B cell (primary cell): ENCODE data around the gene HES5. TPM values are rescaled to one million over a fixed set of nuclear protein-coding genes. Genes with fewer than 3 reads are reported as not detected.

Experiments used
- ATAC-seq: fragments of 200-7000 bp; cut with Tn5 transposase; one replicate; pipeline ENCODE4 v1.10.0; 2021; ENCODE audit warnings: low read depth, mild to moderate bottlenecking, moderate number of reproducible peaks, moderate library complexity
- CTCF ChIA-PET: fragments of 350-600 bp; sonication (Branson Sonifier 250); formaldehyde crosslinking; loops from one replicate; lab custom pipeline; 2021; ENCODE audit warnings: antibody characterized with exemption, inconsistent platforms; lab: Charles Lee
- POLR2A ChIA-PET: fragments of 350-600 bp; sonication (Branson Sonifier 250); formaldehyde crosslinking; loops from one replicate; lab custom pipeline; 2021; ENCODE audit warnings: antibody characterized with exemption; lab: Charles Lee
- DNase-seq: peaks from one replicate; pipeline ENCODE4 v3.0.0; 2013
- H2AFZ ChIP-seq: 2 replicates; pipeline ENCODE4 v1.6.1; 2012; ENCODE audit warnings: mild to moderate bottlenecking, low read depth, low read length; ENCODE audit not compliant: insufficient read depth, poor library complexity, severe bottlenecking
- H3K27ac ChIP-seq, 2 donors: 1 replicate in 1 of 2; 2 replicates in 1 of 2; pipeline ENCODE4 v1.5.1; 2012 to 2013; ENCODE audit warnings: low read length in 2 of 2, mild to moderate bottlenecking in 2 of 2, moderate library complexity in 1 of 2
- H3K27me3 ChIP-seq, 4 experiments: fragments of 200-600 bp in 1 of 4; sonication (generic) in 1 of 4; replicated peaks in 1 of 4; 1 replicate in 2 of 4; 2 replicates in 2 of 4; pipeline versions ENCODE4 v1.6.1 to v1.7.0; 2013 to 2016; ENCODE audit warnings: low read length in 3 of 4, mild to moderate bottlenecking in 2 of 4, mixed read lengths in 1 of 4, moderate library complexity in 1 of 4; ENCODE audit not compliant: insufficient read depth in 4 of 4, control insufficient read depth in 3 of 4; ENCODE audit errors: control extremely low read depth in 1 of 4
- H3K36me3 ChIP-seq, 2 experiments: replicated peaks in 1 of 2; 1 replicate in 1 of 2; 2 replicates in 1 of 2; pipeline versions ENCODE4 v1.6.1 to v1.7.1; 2013; ENCODE audit warnings: low read length in 1 of 2; ENCODE audit not compliant: insufficient read depth in 2 of 2, control insufficient read depth in 1 of 2; ENCODE audit errors: control extremely low read depth in 1 of 2, extremely low read depth in 1 of 2
- H3K4me1 ChIP-seq, 2 donors: fragments of 200-600 bp in 1 of 2; sonication (generic) in 1 of 2; 1 replicate in 1 of 2; 2 replicates in 1 of 2; pipeline versions ENCODE4 v1.5.1 to v1.6.1; 2013 to 2017; ENCODE audit warnings: low read length in 2 of 2; ENCODE audit not compliant: control insufficient read depth in 2 of 2, insufficient read depth in 2 of 2
- H3K4me2 ChIP-seq: replicated peaks from 2 replicates; pipeline ENCODE3; 2012; ENCODE audit warnings: mild to moderate bottlenecking, low read depth, low read length; ENCODE audit not compliant: poor library complexity, severe bottlenecking
- H3K4me3 ChIP-seq, 5 experiments: fragments of 200-600 bp in 1 of 5; sonication (generic) in 1 of 5; 1 replicate in 3 of 5; 2 replicates in 2 of 5; pipeline versions ENCODE4 v1.5.1 to v1.7.0; 2011 to 2016; ENCODE audit warnings: low read length in 4 of 5, mild to moderate bottlenecking in 4 of 5, low read depth in 2 of 5, control low read depth in 1 of 5, moderate library complexity in 1 of 5; ENCODE audit not compliant: insufficient read depth in 1 of 5; ENCODE audit errors: control extremely low read depth in 1 of 5, extremely low read depth in 1 of 5
- H3K79me2 ChIP-seq: fragments of 200-600 bp; sonication (generic); one replicate; pipeline ENCODE4 v1.6.0; 2016; ENCODE audit warnings: low read length; ENCODE audit not compliant: control insufficient read depth, insufficient read depth
- H3K9ac ChIP-seq: fragments of 200-600 bp; sonication (generic); 2 replicates; pipeline ENCODE4 v1.6.1; 2017; ENCODE audit warnings: mild to moderate bottlenecking, low read length, moderate library complexity
- H3K9me3 ChIP-seq, 3 donors: one replicate each; pipeline versions ENCODE4 v1.6.1 to v1.7.1; 2013; ENCODE audit warnings: low read length in 2 of 3; ENCODE audit not compliant: control insufficient read depth in 2 of 3, insufficient read depth in 1 of 3; ENCODE audit errors: control extremely low read depth in 1 of 3
- H4K20me1 ChIP-seq: 2 replicates; pipeline ENCODE4 v1.6.0; 2012; ENCODE audit warnings: mild to moderate bottlenecking, low read length; ENCODE audit not compliant: insufficient read depth, control insufficient read depth, poor library complexity, severe bottlenecking
- H3K27ac Mint-ChIP-seq: one replicate; pipeline ENCODE4 v1.8.0; 2021; ENCODE audit warnings: mixed read lengths
- H3K27me3 Mint-ChIP-seq: one replicate; pipeline ENCODE4 v1.8.0; 2021; ENCODE audit warnings: mixed read lengths
- H3K4me1 Mint-ChIP-seq: one replicate; pipeline ENCODE4 v1.8.0; 2021; ENCODE audit warnings: mixed read lengths
- H3K4me3 Mint-ChIP-seq: one replicate; pipeline ENCODE4 v1.8.0; 2021; ENCODE audit warnings: mixed read lengths
- H3K9me3 Mint-ChIP-seq: one replicate; pipeline ENCODE4 v1.8.0; 2022; ENCODE audit warnings: mixed read lengths; ENCODE audit not compliant: insufficient read depth
- CTCF ChIP-seq: fragments of 200-600 bp; IDR thresholded peaks from one replicate; pipeline ENCODE4 v1.8.0; 2022; ENCODE audit warnings: antibody characterized with exemption, mild to moderate bottlenecking
- EZH2 ChIP-seq: IDR thresholded peaks from 2 replicates; pipeline ENCODE4 v1.6.1; 2012; ENCODE audit warnings: borderline replicate concordance, low read depth, mild to moderate bottlenecking, moderate library complexity, low read length; ENCODE audit not compliant: insufficient read depth, poor library complexity, severe bottlenecking
- WGBS: methylation state at CpG from one replicate; pipeline ENCODE4 v1.1.5; 2013; ENCODE audit warnings: missing lambda C conversion rate; ENCODE audit not compliant: insufficient coverage; 5-methylcytosine and 5-hydroxymethylcytosine counted together
- intact Hi-C: fragments of 100-400 bp; cut with micrococcal nuclease; formaldehyde crosslinking; loops from one replicate; pipeline ENCODE4 v1.10.0; 2022
- polyA plus RNA-seq: library from polyadenylated mRNA; depleted of rRNA; stranded (reverse); fragments of >200 nt; gene quantifications from 2 replicates; pipeline ENCODE4 v1.2.3, GENCODE V29; 2012
- total RNA-seq, 2 donors: library from RNA; stranded (reverse); fragments of 120-200 nt in 1 of 2; gene quantifications; 1 replicate in 1 of 2; 2 replicates in 1 of 2; pipeline versions ENCODE4 v1.2.3 to v1.2.4, GENCODE V29; 2013 to 2022

HES5 gene
- total and polyA plus RNA-seq, 2 donors (not counting 1 experiment from before 2014, with no cell fraction given): not detected

GRCh38 chr1:2556678-2557481, 26.8 kb upstream of the HES5 start:
- Histone ChIP-seq H3K27ac (peak overlapping the region; percentile 87 to 99), H3K4me1 (peaks cover 31 to 41% of the 10 kb centered on the region in 2 donors), H3K36me3 (peaks cover 0 to 40% of the 10 kb centered on the region in 2 experiments), H3K9ac (peak overlapping the region; percentile 90), H3K4me2 (peak overlapping the region; percentile 100), H3K79me2 (peaks cover 31% of the 10 kb centered on the region), H3K9me3 (peaks cover 0 to 3% (median 0%) of the 10 kb centered on the region in 3 donors), H2AFZ (peak overlapping the region; percentile 74), H3K4me3 (peak overlapping the region; percentile 82 to 91 (median 85)), H3K27me3 (no peaks in the 10 kb centered on the region), H4K20me1 (peaks cover 19% of the 10 kb centered on the region)
- Mint-ChIP-seq H3K4me1 (peaks cover 51% of the 10 kb centered on the region), H3K9me3 (no peaks in the 10 kb centered on the region), H3K27ac (peak overlapping the region; percentile 97), H3K27me3 (no peaks in the 10 kb centered on the region), H3K4me3 (peak overlapping the region; percentile 95)
- CTCF ChIA-PET: interaction anchor here (0.7 to 3.9 kb wide), 12 partner anchors 9 to 362 kb away, joined by 3 to 47 read pairs (median 6); partner anchors contain the start of genes FAAP20, PANK4 and PRXL2B
- 5% methylated on average over 24 of the region's 24 CpGs for WGBS
- TF ChIP-seq CTCF: no peak
- intact Hi-C loops: loop anchor here (1.0 kb wide), 3 partner anchors 9 to 86 kb away; no protein-coding TSS in a partner anchor
- no peak for DNase-seq
- peak; percentile 2 for ATAC-seq
- POLR2A ChIA-PET: interaction anchor here (0.6 to 3.0 kb wide), 10 partner anchors 8 to 141 kb away, joined by 3 to 77 read pairs (median 6); partner anchors contain the start of genes PANK4 and PRXL2B

GRCh38 chr1:2556277-2556677, 26.2 kb upstream of the HES5 start, which contains the start of gene TNFRSF14:
Gene TNFRSF14 (plus strand): TSS chr1:2556371. CDS start chr1:2556665, 294 bp downstream.
- ATAC-seq (peak; percentile 61), DNase-seq (peak; percentile 88)
- 0% methylated on average over 16 of the region's 16 CpGs for WGBS
- peak within 1 kb of the TSS; percentile 87 to 99 for H3K27ac ChIP-seq
- intact Hi-C loops: loop anchor here (1.0 kb wide), 3 partner anchors 8 to 87 kb away; no protein-coding TSS in a partner anchor
- Mint-ChIP-seq H3K4me1 (peaks cover 48% of the 10 kb centered on the region), H3K9me3 (no peaks in the 10 kb centered on the region), H3K27ac (peak within 1 kb of the TSS; percentile 97), H3K27me3 (no peaks in the 10 kb centered on the region), H3K4me3 (peak within 1 kb of the TSS; percentile 95)
- ChIA-PET CTCF (interaction anchor here (0.7 to 3.9 kb wide), 13 partner anchors 9 to 361 kb away, joined by 3 to 47 read pairs (median 6); partner anchors contain the start of genes FAAP20, PANK4 and PRXL2B), POLR2A (interaction anchor here (0.6 to 3.0 kb wide), 9 partner anchors 9 to 140 kb away, joined by 3 to 77 read pairs (median 7); partner anchors contain the start of genes PANK4 and PRXL2B)
- TF ChIP-seq CTCF (peak; percentile 36), EZH2 (no peak)
- peak within 1 kb of the TSS; percentile 74 for H2AFZ ChIP-seq
- peak within 1 kb of the TSS; percentile 90 for H3K9ac ChIP-seq
- H3K36me3 ChIP-seq: peaks cover 0 to 34% of the 10 kb centered on the region in 2 experiments
- H3K4me2 ChIP-seq: peak within 1 kb of the TSS; percentile 100
- H4K20me1 ChIP-seq: peaks cover 19% of the 10 kb centered on the region
- no peaks in the 10 kb centered on the region for H3K27me3 ChIP-seq
- H3K4me1 ChIP-seq: peaks cover 31 to 43% of the 10 kb centered on the region in 2 donors
- H3K79me2 ChIP-seq: peaks cover 31% of the 10 kb centered on the region
- H3K4me3 ChIP-seq: peak within 1 kb of the TSS; percentile 82 to 91 (median 85)
- peaks cover 0 to 3% (median 0%) of the 10 kb centered on the region in 3 donors for H3K9me3 ChIP-seq
